ENCODE data around the gene RAB1A.

DNA sequence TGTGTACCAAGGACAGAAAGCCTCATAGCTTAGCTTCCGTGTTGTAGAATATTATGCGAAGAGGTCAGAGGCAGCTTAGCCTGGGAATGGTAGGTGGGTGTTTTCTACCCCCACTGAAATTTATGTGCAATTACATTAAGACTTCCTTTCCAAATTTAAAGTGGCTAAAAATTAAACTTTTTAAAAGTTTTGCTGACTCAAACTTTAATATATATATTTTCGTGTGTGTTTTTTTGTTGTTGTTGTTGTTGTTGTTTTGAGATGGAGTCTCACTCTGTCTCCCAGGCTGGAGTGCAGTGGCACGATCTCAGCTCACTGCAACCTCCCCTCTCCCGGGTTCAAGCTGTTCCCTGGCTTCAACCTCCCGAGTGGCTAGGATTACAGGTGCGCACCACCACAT is 4.3 kb upstream of the RAB1A start:
- TF ChIP-seq SOX6 (IDR thresholded peaks at IDR 0.05) = no peak
- TF ChIP-seq ETV5 (CRISPR knock-in tag; IDR thresholded peaks at IDR 0.05; ENCODE audit: low read depth) = no peak
- no peak for TF ChIP-seq ZNF707 (CRISPR knock-in tag; conservative IDR thresholded peaks at IDR 0.05)
- TF ChIP-seq, protein P1, sequence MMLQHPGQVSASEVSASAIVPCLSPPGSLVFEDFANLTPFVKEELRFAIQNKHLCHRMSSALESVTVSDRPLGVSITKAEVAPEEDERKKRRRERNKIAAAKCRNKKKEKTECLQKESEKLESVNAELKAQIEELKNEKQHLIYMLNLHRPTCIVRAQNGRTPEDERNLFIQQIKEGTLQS (IDR thresholded peaks at IDR 0.05) = no peak
- TF ChIP-seq, protein P1 (CRISPR knock-in tag; conservative IDR thresholded peaks at IDR 0.05) = no peak
- TF ChIP-seq, protein P2, sequence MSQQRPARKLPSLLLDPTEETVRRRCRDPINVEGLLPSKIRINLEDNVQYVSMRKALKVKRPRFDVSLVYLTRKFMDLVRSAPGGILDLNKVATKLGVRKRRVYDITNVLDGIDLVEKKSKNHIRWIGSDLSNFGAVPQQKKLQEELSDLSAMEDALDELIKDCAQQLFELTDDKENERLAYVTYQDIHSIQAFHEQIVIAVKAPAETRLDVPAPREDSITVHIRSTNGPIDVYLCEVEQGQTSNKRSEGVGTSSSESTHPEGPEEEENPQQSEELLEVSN (IDR thresholded peaks at IDR 0.05; ENCODE audit: borderline replicate concordance in 1 of 2, extremely low read depth in 1 of 2, insufficient read depth in 1 of 2, insufficient read length in 1 of 2, low read depth in 1 of 2, low read length in 1 of 2, poor library complexity in 1 of 2, severe bottlenecking in 1 of 2) = no peak
- TF ChIP-seq SREBF2 (CRISPR knock-in tag; IDR thresholded peaks at IDR 0.05) = no peak
- TF ChIP-seq ZNF354B (CRISPR knock-in tag; IDR thresholded peaks at IDR 0.05) = no peak
- no peak for TF ChIP-seq U2AF1 (optimal IDR thresholded peaks at IDR 0.05; ENCODE audit: low read depth, low read length)
- TF ChIP-seq SMC3 (conservative IDR thresholded peaks at IDR 0.05; ENCODE audit: insufficient read depth, low read depth, low read length) = no peak

All from K562 (cell line).